Prostate gland (tissue), 2 donors: ENCODE results near the gene MCCD1.

ENCODE experiments used
- POLR2A ChIP-seq: fragments of 450-650 bp; IDR thresholded peaks from one replicate; pipeline ENCODE4 v1.6.1; 2016; ENCODE audit warnings: antibody characterized with exemption, mild to moderate bottlenecking
- POLR2AphosphoS5 ChIP-seq: sonication (generic); formaldehyde crosslinking; IDR thresholded peaks from one replicate; pipeline ENCODE4 v1.6.1; 2017; ENCODE audit warnings: antibody characterized with exemption
- TF ChIP-seq, protein P1 (sequence below), 4 experiments: fragments of 200-600 bp in 2 of 4; fragments of 450-650 bp in 2 of 4; sonication (generic) in 2 of 4; IDR thresholded peaks; 1 replicate in 3 of 4; 2 replicates in 1 of 4; pipeline ENCODE4 v1.5.1; 2016 to 2019; ENCODE audit warnings: antibody characterized with exemption in 4 of 4, mild to moderate bottlenecking in 2 of 4, moderate library complexity in 2 of 4

DNA sequence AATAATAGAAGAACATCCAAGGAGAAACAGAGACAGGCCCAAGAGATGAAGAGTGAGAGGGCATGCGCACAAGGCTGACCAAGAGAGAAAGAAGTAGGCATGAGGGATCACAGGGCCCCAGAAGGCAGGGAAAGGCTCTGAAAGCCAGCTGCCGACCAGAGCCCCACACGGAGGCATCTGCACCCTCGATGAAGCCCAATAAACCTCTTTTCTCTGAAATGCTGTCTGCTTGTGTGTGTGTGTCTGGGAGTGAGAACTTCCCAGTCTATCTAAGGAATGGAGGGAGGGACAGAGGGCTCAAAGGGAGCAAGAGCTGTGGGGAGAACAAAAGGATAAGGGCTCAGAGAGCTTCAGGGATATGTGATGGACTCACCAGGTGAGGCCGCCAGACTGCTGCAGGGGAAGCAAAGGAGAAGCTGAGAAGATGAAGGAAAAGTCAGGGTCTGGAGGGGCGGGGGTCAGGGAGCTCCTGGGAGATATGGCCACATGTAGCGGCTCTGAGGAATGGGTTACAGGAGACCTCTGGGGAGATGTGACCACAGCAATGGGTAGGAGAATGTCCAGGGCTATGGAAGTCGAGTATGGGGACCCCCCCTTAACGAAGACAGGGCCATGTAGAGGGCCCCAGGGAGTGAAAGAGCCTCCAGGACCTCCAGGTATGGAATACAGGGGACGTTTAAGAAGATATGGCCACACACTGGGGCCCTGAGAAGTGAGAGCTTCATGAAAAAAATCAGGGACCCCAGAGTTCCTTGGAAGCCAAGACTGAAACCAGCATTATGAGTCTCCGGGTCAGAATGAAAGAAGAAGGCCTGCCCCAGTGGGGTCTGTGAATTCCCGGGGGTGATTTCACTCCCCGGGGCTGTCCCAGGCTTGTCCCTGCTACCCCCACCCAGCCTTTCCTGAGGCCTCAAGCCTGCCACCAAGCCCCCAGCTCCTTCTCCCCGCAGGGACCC is 45.6 kb downstream of the MCCD1 start:
- TF ChIP-seq, protein P1, sequence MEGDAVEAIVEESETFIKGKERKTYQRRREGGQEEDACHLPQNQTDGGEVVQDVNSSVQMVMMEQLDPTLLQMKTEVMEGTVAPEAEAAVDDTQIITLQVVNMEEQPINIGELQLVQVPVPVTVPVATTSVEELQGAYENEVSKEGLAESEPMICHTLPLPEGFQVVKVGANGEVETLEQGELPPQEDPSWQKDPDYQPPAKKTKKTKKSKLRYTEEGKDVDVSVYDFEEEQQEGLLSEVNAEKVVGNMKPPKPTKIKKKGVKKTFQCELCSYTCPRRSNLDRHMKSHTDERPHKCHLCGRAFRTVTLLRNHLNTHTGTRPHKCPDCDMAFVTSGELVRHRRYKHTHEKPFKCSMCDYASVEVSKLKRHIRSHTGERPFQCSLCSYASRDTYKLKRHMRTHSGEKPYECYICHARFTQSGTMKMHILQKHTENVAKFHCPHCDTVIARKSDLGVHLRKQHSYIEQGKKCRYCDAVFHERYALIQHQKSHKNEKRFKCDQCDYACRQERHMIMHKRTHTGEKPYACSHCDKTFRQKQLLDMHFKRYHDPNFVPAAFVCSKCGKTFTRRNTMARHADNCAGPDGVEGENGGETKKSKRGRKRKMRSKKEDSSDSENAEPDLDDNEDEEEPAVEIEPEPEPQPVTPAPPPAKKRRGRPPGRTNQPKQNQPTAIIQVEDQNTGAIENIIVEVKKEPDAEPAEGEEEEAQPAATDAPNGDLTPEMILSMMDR (IDR thresholded peaks at IDR 0.05): no peak
- TF ChIP-seq POLR2A (no peak), POLR2AphosphoS5 (no peak)
